ENCODE data around the gene SYT7. TPM values are rescaled to one million over a fixed set of nuclear protein-coding genes. Genes with fewer than 3 reads are reported as not detected.

SYT7 gene
- total and polyA plus RNA-seq, 2 of the 8 experiments (the other 6 are each of a cell fraction or from before 2014, with no cell fraction given): 9.6 to 10.5 TPM

- TF ChIP-seq CBX8 (IDR thresholded peaks at IDR 0.05; ENCODE audit: borderline replicate concordance, low read depth, low read length) (no peak), SRF (IDR thresholded peaks at IDR 0.05; ENCODE audit: low read depth, low read length) (no peak), RXRA (IDR thresholded peaks at IDR 0.05; ENCODE audit: insufficient read depth, low read depth, low read length) (no peak)
Measured at GRCh38 chr11:61596990-61597389, 16.1 kb upstream of the SYT7 start (continued).

Data from H1 (cell line).